HG03521 (cell line): ENCODE data around the gene TFF3.

Source experiments
- ATAC-seq: cut with Tn5 transposase; IDR thresholded peaks from one replicate; pipeline ENCODE4 v1.9.1; 2021; ENCODE audit warnings: mild to moderate bottlenecking, moderate library complexity; ENCODE audit not compliant: unreplicated experiment

The TFF3 gene

GRCh38 chr21:42347601-42348327 is 32.6 kb upstream of the TFF3 start:
- ATAC-seq = no peak

- no peak for ATAC-seq
These were observed 31.8 kb upstream of the TFF3 start for GRCh38 chr21:42346866-42347600.

DNA sequence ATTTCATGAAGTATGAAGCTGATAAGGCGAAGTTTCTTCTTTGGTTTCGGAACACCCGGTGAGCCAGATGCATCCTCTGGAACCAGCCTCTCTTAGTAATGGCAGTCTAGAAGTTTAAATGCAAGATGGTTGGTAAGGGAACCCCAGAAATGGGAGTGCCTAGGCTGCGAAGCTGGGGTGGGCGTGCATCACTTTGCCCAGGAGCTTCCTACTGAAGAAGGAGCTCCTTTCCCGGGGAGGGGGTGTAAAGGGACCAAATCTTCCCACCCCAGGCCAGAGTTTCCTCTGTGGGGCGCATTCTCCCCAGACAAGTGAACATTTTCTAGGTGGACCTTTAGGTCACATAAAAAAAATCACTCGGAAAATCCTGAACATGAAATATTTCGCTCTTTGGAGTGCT is 31.2 kb upstream of the TFF3 start:
- ATAC-seq = no peak

GRCh38 chr21:42344631-42345030 is 29.4 kb upstream of the TFF3 start:
- no peak for ATAC-seq

GRCh38 chr21:42343963-42344510 is 28.8 kb upstream of the TFF3 start:
- ATAC-seq = no peak

DNA sequence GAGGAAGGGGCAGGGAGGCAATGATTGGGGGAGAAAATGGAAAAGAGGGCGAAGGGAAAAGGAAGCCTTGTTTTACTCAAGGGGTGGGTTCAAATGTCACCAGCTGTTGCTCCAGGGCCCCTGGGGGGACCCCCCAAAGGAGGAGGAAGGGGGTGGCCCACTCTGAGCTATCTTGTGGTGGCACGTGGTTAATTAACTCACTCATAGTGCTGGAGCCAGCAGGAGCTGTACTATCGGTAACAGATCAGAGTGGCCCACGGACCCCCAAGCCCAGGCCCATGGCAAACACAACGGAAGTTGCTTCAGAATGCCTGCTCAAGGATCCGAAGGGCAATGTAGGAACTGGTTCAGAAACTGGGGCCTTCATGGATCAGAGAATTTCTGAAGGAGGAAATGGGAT is 28.3 kb upstream of the TFF3 start:
- ATAC-seq = no peak

DNA sequence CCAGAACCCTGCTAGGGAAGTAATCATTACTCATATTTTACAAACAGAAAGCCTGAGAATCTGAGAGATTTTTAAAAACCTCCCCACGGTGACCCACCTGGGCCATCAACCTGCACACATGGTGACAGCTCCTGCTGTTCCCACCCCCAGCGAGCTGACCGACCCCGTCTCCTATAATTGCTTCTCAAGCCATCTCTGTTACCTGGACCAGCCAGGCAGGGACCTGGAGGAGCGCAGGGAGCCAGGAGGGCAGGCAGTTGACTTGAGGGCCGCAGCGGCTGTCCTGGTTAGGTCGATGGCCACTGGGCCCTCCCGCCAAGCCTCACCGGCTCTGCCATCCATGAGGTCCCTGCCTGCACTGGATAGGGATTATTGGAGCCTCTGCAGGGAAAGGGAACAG is 27.9 kb upstream of the TFF3 start:
- ATAC-seq = no peak

- no peak for ATAC-seq
These were observed 26.8 kb upstream of the TFF3 start for GRCh38 chr21:42341776-42342542.

DNA sequence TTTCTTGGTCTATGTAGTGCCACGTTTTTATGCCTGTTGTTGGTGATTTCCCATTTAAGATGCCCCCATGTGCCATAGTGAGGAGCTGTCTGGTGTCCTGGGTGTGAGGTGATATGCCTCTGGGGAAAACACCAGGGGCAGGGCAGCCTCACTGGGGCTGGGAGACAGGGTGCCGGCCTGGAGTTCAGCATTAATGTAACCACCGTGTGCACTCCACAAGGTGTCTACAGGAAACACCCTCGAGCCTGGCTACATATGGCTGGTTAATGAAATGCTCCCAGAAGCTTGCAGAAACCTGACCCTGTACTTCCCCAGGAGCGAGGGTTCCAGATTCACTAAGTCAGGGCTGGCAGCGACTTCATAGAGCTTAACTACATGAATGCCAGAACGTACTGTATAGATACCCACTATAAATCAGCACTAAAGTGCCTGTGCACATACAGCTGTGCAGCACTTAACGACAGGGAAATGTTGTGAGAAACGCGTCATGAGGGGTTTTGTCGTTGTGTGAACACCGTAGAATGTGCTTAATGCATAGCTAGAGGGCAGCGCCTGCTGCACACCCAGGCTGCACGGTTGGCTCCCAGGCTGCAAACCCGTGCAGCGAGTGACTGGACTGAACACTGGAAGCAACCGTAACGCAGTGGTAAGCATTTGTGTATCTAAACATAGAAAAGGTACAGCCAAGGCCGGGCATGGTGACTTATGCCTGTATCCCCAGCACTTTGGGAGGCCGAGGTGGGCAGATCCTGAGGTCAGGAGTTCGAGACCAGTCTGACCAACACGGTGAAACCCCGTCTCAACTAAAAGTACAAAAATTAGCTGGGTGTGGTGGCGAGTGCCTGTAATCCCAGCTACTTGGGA is 25.2 kb upstream of the TFF3 start:
- ATAC-seq = no peak

DNA sequence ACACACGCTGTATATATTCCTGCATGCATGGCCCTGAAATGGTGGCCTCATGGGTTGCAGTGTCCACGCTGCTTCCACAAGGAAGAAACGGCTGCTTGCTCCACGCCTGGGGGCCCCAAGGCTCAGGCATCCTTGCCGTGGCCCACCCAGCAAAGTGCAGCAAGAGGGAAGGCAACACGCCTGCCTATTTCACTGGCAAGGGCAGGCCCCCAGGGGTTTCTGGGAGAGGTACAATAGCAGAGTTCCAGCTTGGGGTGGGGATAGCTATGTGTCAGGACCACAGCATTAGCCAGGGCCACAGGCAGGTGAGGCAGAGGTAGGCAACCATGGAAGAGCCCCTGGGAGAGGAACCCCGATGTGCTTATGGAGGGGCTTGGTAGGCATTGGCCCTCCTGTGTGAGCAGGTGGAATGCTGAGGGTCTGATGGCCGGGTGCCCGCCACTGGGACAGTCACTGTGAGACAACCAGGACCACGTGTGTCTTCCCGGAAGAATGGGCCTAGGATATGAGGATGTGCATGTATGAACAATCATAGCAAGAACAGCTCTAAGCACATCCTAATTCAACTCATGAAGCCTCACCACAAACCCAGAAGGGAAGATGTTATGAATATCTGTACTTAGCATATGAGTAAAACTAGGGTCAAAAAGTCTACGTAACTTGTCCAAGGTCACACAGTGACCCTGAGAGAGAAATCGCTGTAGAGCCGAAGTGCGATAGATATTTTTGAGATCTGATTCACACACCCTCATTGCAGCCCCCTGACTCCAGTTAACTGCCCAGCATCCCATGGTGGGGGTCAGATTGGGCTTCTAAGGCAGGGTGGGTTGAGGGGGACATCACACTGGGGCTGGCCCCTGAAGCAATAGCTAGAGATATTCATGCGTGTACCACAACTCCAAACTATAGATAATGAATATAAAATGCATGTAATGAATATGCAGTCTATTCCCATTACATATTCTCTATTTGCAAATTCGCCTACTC is 23.8 kb upstream of the TFF3 start:
- no peak for ATAC-seq

- ATAC-seq = no peak
These were observed 22.9 kb upstream of the TFF3 start for GRCh38 chr21:42337830-42338728.

- ATAC-seq = no peak
These were observed 22.1 kb upstream of the TFF3 start for GRCh38 chr21:42337276-42337675.

DNA sequence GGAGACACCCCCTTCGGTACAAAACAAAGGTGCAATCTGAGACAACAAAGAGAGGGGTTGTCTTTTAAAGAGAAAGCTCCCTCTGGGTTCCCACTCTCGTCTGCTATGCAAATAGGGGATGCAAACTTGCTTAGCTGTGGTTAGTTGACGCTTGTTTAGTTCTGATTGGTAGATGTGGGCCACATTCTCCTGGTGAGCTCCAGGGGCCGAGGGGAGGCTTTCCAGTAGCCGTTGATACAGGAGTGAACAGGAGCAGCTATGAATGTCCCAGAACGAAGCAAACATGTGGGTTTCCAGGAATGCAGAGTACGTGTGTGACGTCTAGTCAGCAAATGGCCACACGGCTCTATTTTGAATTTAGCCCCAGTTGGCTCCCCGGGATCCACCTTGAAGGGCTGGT is 20.8 kb upstream of the TFF3 start:
- ATAC-seq = no peak

DNA sequence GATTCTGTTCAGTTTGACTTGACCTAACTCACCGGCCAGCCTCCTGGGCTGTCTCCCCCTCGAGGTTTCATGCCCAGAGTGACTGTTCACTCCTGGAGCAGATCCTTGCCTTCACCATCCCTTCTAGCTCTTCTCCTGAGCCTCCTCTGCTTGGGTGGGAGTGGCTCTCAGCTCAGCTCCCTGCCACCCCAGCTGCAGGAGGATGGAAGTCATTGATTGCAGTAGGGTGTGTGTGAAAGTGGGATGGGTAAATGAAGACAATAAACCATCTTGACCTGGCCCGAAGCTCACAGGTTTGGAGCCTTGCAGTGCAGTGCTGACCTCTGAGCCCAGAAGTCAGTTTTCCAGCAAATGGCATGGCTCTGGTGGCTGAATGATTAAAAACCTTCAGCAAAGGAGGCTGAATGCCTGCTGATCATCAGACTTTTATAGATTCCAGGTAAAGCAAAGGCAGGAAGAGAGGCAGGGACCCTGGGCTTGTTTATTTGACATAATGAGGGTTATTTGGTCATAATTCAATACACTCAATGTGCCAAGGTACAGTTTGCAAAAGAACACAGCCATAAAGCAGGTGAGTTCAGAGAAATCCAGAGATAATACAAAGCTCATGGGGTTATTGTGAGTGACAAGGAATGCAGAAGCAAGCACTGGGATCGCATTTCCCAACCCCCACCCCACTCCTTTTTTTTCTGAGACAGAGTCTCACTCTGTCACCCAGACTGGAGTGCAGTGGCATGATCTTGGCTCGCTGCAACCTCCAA is 17.5 kb upstream of the TFF3 start:
- no peak for ATAC-seq

GRCh38 chr21:42331660-42332059 is 16.5 kb upstream of the TFF3 start:
- no peak for ATAC-seq

GRCh38 chr21:42330380-42331371 is 15.5 kb upstream of the TFF3 start:
- ATAC-seq = no peak
